Osteocyte (in vitro differentiated cells): ENCODE data around the gene PRIMPOL. TPM values are rescaled to one million over a fixed set of nuclear protein-coding genes. Genes with fewer than 3 reads are reported as not detected.
"Not testable (repeated sequence)": the region's sequence is repeated elsewhere in the genome, so short reads cannot be mapped to it uniquely, and the experiment has no call there.

Experiments
- DNase-seq: peaks from one replicate; pipeline ENCODE4 v3.0.0; 2021; ENCODE audit warnings: mixed read lengths; ENCODE audit not compliant: unreplicated experiment; ENCODE audit errors: extremely low spot score
- H3K27ac Mint-ChIP-seq: one replicate; pipeline ENCODE4 v1.8.0; 2021; ENCODE audit warnings: mild to moderate bottlenecking, mixed read lengths; ENCODE audit not compliant: unreplicated experiment
- H3K27me3 Mint-ChIP-seq: one replicate; pipeline ENCODE4 v1.8.0; 2021; ENCODE audit warnings: mixed read lengths; ENCODE audit not compliant: unreplicated experiment
- H3K36me3 Mint-ChIP-seq: one replicate; pipeline ENCODE4 v1.8.0; 2021; ENCODE audit warnings: mixed read lengths; ENCODE audit not compliant: unreplicated experiment
- H3K4me1 Mint-ChIP-seq: one replicate; pipeline ENCODE4 v1.8.0; 2021; ENCODE audit warnings: mixed read lengths; ENCODE audit not compliant: unreplicated experiment
- H3K4me3 Mint-ChIP-seq: one replicate; pipeline ENCODE4 v1.8.0; 2021; ENCODE audit warnings: mild to moderate bottlenecking, moderate library complexity, mixed read lengths; ENCODE audit not compliant: unreplicated experiment
- H3K9me3 Mint-ChIP-seq: one replicate; pipeline ENCODE4 v1.8.0; 2021; ENCODE audit warnings: mixed read lengths; ENCODE audit not compliant: unreplicated experiment
- total RNA-seq: library from RNA; stranded (reverse); gene quantifications from 2 replicates; pipeline ENCODE4 v1.2.1, GENCODE V29; 2021
- TF ChIP-seq, protein P1 (sequence below): fragments of 200-600 bp; sonication (generic); IDR thresholded peaks from 2 replicates; pipeline ENCODE4 v1.5.0; 2021; ENCODE audit warnings: antibody characterized with exemption, mild to moderate bottlenecking, moderate library complexity

The PRIMPOL gene
- total RNA-seq, 1 donor from 2014 or later: 17.5 TPM

DNA sequence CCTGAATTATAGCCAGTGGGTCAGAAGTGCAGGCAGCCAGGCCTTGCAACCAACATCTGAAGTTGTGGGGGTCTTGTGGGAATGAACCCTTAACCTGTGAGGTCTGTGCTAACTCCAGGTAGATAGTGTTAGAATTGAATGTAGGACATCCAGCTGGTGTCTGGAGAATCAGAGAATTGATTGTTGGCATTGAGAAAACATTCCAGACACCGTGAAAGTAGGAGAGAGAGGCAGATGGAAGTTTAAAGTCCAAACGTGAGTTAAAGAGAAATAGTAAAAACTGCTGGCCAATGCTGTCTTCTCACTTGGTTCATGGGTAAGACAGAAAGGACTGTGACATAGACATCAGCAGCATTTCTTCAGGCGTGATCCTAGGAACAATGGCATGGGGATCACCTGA, 28.0 kb upstream of the PRIMPOL start:
- TF ChIP-seq, protein P1, sequence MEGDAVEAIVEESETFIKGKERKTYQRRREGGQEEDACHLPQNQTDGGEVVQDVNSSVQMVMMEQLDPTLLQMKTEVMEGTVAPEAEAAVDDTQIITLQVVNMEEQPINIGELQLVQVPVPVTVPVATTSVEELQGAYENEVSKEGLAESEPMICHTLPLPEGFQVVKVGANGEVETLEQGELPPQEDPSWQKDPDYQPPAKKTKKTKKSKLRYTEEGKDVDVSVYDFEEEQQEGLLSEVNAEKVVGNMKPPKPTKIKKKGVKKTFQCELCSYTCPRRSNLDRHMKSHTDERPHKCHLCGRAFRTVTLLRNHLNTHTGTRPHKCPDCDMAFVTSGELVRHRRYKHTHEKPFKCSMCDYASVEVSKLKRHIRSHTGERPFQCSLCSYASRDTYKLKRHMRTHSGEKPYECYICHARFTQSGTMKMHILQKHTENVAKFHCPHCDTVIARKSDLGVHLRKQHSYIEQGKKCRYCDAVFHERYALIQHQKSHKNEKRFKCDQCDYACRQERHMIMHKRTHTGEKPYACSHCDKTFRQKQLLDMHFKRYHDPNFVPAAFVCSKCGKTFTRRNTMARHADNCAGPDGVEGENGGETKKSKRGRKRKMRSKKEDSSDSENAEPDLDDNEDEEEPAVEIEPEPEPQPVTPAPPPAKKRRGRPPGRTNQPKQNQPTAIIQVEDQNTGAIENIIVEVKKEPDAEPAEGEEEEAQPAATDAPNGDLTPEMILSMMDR: no peak
- Mint-ChIP-seq H3K27ac (no peak overlapping the region), H3K27me3 (no peaks in the 10 kb centered on the region), H3K4me1 (no peaks in the 10 kb centered on the region), H3K36me3 (peaks cover 8% of the 10 kb centered on the region), H3K9me3 (no peaks in the 10 kb centered on the region), H3K4me3 (no peak overlapping the region)
- no peak for DNase-seq

DNA sequence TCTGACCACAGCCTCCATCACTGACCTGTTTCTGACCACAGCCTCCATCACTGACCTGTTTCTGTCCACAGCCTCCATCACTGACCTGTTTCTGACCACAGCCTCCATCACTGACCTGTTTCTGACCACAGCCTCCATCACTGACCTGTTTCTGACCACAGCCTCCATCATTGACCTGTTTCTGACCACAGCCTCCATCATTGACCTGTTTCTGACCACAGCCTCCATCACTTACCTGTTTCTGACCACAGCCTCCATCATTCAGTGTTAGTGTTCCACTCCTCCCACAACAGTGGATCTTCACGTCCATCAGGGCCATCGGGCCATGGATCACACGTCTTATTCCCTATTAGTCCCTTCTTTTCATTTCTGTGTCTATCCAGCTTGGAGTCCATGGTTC, 25.0 kb upstream of the PRIMPOL start:
- H3K9me3 Mint-ChIP-seq, H3K27ac Mint-ChIP-seq, H3K27me3 Mint-ChIP-seq, DNase-seq, H3K4me3 Mint-ChIP-seq, H3K4me1 Mint-ChIP-seq: not testable (repeated sequence)
- peaks cover 34% of the 10 kb centered on the region for H3K36me3 Mint-ChIP-seq

DNA sequence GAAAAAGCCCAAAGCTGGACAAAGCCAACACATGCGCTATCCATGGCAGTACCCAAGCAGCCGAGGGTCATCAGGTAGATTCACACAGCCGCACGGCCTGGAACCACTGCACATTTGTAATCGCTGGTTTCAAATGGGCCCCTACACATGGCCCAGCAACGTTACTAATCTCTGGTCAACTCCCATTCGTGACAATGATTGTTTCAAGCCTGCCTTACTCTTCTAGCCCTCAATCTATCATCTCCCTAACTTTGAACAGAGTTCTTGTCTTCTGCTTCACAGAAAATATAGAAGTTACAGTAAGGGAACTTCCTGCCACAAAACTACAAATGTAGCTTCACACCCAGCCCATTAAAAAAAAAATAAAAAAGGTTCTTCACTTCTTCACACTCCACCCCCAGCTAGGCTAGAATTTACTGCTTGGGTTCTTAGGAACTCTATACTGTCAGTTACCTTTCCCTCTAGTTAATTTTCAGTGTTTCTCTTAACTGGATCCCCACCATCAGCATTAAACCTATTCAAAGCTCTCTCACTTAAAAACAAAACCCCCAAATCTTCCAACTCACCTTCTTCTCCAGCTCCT, 24.5 kb upstream of the PRIMPOL start:
- H3K36me3 Mint-ChIP-seq: peaks cover 40% of the 10 kb centered on the region

DNA sequence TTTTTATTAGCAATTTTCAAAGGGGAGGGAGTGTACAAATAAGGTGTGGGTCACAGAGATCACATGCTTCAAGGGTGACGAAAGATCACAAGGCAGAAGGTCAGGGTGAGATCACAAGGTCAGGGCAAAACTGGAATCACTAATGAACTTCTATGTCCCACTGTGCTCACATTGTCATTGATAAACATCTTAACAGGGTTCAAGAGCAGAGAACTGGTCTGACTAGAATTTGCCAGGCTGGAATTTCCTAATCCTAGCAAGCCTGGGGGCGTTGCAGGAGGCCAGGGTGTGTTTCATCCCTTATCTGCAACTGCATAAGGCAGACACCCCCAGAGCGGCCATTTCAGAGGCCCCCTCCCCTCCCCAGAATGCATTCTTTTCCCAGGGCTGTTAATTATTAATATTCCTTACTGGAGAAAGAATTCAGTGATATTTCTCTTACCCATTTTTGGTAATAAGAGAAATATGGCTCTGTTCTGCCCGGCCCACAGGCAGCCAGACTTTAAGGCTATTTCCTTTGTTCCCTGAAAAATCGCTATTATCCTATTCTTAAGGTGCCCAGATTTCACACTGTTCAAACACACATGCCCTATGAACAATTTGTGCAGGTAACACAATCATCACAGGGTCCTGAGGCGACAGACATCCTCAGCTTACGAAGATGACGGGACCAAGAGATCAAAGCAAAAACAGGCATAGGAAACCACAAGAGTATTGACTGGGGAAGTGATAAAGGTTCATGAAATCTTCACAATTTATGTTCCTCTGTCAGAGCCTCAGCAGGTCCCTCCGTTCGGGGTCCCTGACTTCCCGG, 23.5 kb upstream of the PRIMPOL start:
- H3K4me3 Mint-ChIP-seq, H3K9me3 Mint-ChIP-seq, H3K27me3 Mint-ChIP-seq, DNase-seq, H3K27ac Mint-ChIP-seq, H3K4me1 Mint-ChIP-seq: not testable (repeated sequence)
- peaks cover 43% of the 10 kb centered on the region for H3K36me3 Mint-ChIP-seq

More for the DNA sequence above, 24.5 kb upstream of the PRIMPOL start:
- Mint-ChIP-seq H3K27me3 (no peaks in the 10 kb centered on the region), H3K4me1 (no peaks in the 10 kb centered on the region), H3K4me3 (no peak overlapping the region), H3K9me3 (no peaks in the 10 kb centered on the region), H3K27ac (no peak overlapping the region)
- TF ChIP-seq, protein P1: no peak
- DNase-seq: no peak

DNA sequence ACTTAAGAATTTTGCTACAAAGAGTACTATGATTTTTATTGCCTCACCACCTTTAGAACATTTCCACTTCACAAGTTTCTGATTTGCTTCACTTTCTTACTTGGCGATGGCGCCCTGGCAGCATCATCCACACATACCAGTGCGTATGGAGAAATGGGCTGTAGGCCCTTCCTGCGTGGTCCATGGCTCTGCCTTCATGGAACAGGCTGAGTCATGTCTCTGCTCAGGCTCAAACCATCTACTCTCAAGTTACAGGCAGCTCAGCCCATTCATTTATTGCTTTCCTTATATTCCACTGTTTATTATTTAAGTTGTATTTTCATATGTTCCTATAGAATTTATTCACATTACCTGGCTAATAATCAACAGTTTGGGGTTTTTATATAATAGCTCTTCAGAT, 21.4 kb upstream of the PRIMPOL start:
- Mint-ChIP-seq H3K27me3 (no peaks in the 10 kb centered on the region), H3K9me3 (no peaks in the 10 kb centered on the region), H3K4me1 (no peaks in the 10 kb centered on the region), H3K27ac (no peak overlapping the region), H3K4me3 (no peak overlapping the region), H3K36me3 (peaks cover 50% of the 10 kb centered on the region)
- DNase-seq: no peak
- TF ChIP-seq, protein P1: no peak

DNA sequence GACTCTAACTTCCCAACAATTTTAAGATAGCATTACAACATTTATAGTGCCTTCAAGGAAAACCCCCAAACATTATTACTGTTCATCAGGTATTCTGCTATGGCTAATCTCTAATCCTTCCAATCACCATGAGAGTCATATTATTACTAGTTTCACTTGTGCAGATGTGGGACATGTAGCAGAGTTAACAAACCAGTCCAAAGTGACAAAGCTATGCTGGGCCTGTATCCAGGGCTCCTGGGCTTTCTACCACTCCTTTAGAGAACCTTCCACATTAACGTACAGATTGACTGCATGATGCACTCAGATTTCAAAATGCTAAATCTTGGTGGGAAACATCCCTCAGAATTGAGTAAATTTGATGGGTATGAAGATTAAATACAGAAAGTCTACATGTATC, 16.7 kb upstream of the PRIMPOL start:
- no peak overlapping the region for H3K4me3 Mint-ChIP-seq
- H3K4me1 Mint-ChIP-seq: no peaks in the 10 kb centered on the region
- no peak overlapping the region for H3K27ac Mint-ChIP-seq
- TF ChIP-seq, protein P1: no peak
- H3K9me3 Mint-ChIP-seq: no peaks in the 10 kb centered on the region
- no peaks in the 10 kb centered on the region for H3K27me3 Mint-ChIP-seq
- DNase-seq: no peak
- peaks cover 61% of the 10 kb centered on the region for H3K36me3 Mint-ChIP-seq
